DMS153 (cell line): ENCODE measurements around the gene TMEM248.
"Not testable (repeated sequence)": the region's sequence is repeated elsewhere in the genome, so short reads cannot be mapped to it uniquely, and the experiment has no call there.

Experiments used
- DNase-seq: peaks from one replicate; lab custom pipeline; 2025; lab: John Stamatoyannopoulos, UW

The TMEM248 gene

GRCh38 chr7:66910789-66911188, 10.2 kb upstream of the TMEM248 start:
- DNase-seq, result no peak

GRCh38 chr7:66911191-66911590, 9.8 kb upstream of the TMEM248 start:
- not testable (repeated sequence) for DNase-seq

DNA sequence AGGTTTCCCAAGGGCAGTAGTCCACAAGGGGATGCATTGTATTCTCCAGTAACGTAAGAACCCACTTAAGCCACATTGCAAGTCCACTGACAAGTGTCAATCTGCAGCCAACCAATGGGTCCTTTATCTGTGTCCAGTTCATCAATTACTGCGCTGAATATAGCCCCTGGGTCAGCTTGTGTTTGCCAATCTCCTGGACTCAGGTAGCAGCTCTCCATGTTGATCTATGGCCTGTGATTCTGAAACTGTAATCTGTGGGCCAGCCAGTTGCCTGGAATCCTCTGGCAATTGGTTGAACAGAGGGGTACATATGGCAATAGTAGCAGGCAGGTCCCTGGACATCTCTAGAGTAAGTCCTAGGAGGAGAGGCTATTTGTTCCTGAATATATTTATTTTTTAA, 8.8 kb upstream of the TMEM248 start:
- no peak for DNase-seq

- no peak for DNase-seq
Observed at GRCh38 chr7:66913118-66914037, 7.6 kb upstream of the TMEM248 start.

- not testable (repeated sequence) for DNase-seq
Observed at GRCh38 chr7:66917904-66918303, 3.1 kb upstream of the TMEM248 start.

DNA sequence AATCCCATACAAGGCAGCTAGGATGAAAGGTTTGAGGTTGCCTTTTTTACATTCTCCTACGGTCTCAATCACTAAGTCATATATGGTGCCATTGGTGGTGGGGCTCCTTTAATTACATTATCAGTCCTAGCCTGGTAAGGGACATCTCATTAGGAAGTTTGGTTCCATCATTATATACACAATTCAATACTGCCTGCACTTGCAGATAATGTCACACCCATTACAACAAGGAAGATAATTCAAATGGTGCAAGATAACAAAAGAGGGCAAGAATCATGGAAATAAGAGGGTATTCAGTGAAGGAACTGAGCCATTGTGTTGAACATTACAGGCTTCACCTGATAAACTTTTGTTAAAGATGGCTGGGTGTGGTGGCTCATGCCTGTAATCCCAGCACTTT, 1.7 kb upstream of the TMEM248 start:
- DNase-seq, result no peak

DNA sequence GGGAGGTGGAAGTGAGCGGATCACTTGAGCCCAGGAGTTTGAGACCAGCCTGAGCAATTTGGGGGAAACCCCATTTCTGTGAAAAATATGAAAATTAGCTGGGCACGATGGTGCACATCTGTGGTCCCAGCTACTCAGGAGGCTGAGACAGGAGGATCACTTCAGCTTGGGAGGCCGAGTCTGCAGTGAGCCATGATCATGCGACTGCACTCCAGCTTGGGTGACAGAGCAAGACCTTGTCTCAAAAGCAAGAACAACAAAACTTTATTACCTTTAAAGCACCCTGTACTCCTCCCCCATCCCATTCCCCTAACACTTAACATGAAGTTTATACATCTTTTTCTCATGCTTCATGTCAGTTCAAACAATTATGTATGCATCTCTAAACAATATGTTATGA, 1.3 kb upstream of the TMEM248 start:
- no peak for DNase-seq

GRCh38 chr7:66920256-66920655, 769 bp upstream of the TMEM248 start:
- no peak for DNase-seq

GRCh38 chr7:66921396-66921917, 432 bp downstream of the TMEM248 start:
- no peak for DNase-seq

GRCh38 chr7:66921918-66922486, 977 bp downstream of the TMEM248 start:
- DNase-seq, result no peak

- DNase-seq, result no peak
Observed at GRCh38 chr7:66925255-66925654, 4.2 kb downstream of the TMEM248 start.

DNA sequence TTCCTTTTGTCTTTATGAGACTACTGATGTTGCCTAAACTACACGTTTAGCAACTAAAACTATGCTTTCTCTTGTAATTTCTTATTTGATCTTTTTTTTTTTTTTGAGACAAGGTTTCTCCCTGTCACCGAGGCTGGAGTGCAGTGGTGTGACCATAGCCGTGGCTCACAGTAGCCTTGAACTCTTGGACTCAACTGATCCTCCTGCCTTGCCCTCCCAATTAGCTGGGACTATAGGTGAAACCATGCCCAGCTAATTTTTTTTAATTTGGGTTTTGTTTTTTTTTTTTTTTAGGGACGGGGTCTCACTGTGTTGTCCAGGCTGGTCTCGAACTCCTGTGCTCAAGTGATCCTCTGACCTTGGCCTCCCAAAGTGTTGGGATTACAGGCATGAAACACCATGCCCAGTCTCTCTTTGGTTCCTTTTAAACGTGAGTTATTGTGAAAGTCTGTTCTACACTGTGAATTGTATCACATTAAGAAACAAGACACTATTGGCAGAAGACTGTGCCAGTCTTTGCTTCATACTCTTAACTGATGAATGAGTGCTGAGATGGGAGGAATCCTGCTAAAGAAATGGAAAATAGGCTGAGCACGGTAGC, 6.4 kb downstream of the TMEM248 start:
- no peak for DNase-seq

GRCh38 chr7:66928388-66928787, 7.4 kb downstream of the TMEM248 start:
- no peak for DNase-seq

DNA sequence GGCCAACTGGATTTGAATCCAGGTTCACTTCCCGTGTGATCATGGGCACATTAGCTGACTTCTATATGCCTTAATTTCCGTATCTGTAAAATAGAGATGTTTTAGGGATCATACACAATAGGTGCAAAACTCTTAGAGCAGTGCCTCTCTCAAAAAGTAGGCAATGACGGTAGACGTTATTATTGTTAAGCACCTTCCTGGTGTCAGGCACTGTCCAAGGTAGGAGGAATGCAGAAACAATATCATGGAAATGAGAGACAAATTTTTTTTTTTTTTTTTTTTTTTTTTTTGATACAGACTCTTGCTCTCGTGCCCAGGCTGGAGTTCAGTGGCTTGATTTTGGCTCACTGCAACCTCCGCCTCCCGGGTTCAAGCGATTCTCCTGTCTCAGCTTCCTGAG, 8.1 kb downstream of the TMEM248 start:
- DNase-seq, result no peak

- DNase-seq, result no peak
Observed at GRCh38 chr7:66929935-66930334, 8.9 kb downstream of the TMEM248 start.

GRCh38 chr7:66930341-66930740, 9.3 kb downstream of the TMEM248 start:
- no peak for DNase-seq

GRCh38 chr7:66933469-66933868, 12.4 kb downstream of the TMEM248 start:
- no peak for DNase-seq

DNA sequence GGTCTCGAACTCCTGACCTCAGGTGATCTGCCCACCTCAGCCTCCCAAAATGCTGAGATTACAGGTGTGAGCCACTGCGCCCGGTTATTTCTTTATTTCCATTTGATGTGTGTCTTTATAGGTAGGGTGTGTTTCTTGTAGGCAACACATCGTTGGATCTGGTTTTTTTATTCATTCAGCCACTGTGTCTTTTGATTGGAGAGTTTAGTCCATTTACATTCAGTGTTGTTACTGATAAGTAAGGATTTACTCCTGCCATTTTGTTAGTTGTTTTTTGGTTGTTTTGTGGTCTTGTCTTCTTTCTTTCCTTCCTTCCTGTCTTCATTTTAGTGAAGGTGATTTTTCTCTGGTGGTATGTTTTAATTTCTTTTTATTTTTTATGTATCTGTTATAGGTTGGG, 16.9 kb downstream of the TMEM248 start:
- no peak for DNase-seq

DNA sequence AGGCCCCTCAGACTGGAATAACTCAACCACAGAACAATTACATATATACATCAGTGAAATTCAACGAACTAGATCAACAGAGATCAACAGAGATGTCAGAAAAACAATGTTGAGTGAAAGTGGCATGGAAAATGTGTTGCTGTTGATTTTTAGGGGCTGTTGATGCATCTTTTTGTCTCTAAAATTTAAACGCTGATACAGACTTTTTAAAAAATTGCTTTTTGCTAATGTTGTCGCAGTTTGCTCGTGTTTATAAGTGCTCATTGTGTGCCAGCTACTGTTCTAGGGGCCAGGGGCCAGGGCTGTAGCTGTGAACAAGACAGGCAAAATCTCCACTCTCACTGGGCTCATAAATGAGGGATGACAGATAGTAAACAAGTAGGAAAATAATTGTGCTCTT, 18.3 kb downstream of the TMEM248 start:
- DNase-seq, result no peak

DNA sequence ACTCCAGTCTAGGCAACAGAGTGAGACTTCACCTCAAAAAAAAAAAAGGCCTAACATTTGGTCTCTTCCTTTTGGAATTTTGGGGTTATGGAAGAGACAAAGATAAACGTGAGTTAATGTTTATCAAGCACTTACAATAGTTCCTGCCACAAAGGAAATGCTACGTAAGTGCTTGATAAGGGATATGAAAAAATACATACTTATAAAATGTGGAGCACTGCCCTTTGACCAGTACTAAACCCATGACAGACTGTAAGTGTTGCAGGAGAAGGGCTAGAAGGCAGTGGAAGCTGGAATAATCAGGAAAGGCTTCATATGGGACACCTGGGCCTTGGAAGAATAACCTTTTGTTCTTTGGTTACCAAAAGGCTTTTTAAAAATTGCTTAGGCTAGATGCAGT, 25.5 kb downstream of the TMEM248 start:
- DNase-seq, result no peak

GRCh38 chr7:66948480-66949109, 27.6 kb downstream of the TMEM248 start:
- DNase-seq, result no peak

- no peak for DNase-seq
Observed at GRCh38 chr7:66950311-66950710, 29.3 kb downstream of the TMEM248 start.

DNA sequence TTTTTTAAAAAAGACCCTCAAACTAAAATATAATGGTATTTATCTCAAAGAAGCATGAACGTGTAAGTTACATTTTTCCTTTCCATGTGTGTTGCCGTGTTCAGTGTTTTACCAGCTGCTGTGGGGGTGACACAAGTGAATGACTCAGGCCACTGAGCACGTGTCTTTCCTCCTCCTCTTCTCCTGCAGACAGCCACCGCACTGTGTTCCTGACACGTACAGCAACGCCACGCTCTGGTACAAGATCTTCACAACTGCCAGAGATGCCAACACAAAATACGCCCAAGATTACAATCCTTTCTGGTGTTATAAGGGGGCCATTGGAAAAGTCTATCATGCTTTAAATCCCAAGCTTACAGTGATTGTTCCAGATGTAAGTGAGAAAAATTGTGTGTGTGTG, 29.7 kb downstream of the TMEM248 start:
- DNase-seq, result no peak
